22Rv1 (cell line): Measurements from ENCODE around the gene LHFPL2.

Source experiments
- CTCF ChIP-seq: fragments of 450-650 bp; IDR thresholded peaks from 2 replicates; pipeline ENCODE4 v1.5.1; 2017; ENCODE audit warnings: mild to moderate bottlenecking
- ZFX ChIP-seq: fragments of 450-650 bp; IDR thresholded peaks from 2 replicates; pipeline ENCODE4 v1.6.1; 2017; ENCODE audit warnings: antibody characterized with exemption, borderline replicate concordance

DNA sequence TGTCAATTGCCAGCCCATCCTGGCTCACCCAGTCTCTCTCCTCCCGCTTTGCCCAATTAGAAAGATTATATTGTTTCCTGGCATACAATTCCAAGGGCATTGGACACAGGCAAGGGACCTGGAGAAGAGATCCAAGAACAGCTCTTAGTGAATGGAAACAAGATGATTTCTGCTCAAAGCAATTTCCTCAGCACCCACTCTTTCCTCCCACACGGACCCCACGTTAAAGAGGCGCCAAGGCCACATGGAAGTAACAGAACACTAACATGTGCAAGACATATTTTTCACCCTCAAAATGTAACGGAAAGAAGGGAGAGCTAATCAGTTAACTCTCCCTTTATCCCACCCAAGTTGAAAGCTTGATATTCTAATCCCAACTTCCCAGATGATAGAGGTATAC is 111.2 kb downstream of the LHFPL2 start:
- no peak for TF ChIP-seq CTCF
- TF ChIP-seq ZFX, result no peak
